Gastrocnemius medialis (tissue), 4 donors: ENCODE measurements around the gene ELMO1.

Experiments used
- CTCF ChIP-seq, 5 experiments: fragments of 450-650 bp in 3 of 5; fragments of 200-600 bp in 2 of 5; sonication (generic) in 2 of 5; IDR thresholded peaks in 4 of 5; conservative IDR thresholded peaks in 1 of 5; 1 replicate in 4 of 5; 2 replicates in 1 of 5; pipeline ENCODE4 v1.5.1; 2016 to 2019; ENCODE audit warnings: antibody characterized with exemption in 5 of 5, mild to moderate bottlenecking in 3 of 5, moderate library complexity in 3 of 5
- POLR2A ChIP-seq, 2 donors: fragments of 450-650 bp; IDR thresholded peaks; one replicate each; pipeline ENCODE4 v1.6.1; 2017; ENCODE audit warnings: antibody characterized with exemption in 2 of 2, mild to moderate bottlenecking in 2 of 2, moderate library complexity in 2 of 2

GRCh38 chr7:37027557-37028341 is 420.9 kb downstream of the ELMO1 start:
- TF ChIP-seq CTCF (IDR thresholded peaks at IDR 0.05 in 4 of 5, conservative IDR thresholded peaks at IDR 0.05 in 1 of 5) = no peak
- no peak for TF ChIP-seq POLR2A (IDR thresholded peaks at IDR 0.05)
